Osteoblast (primary cell): ENCODE measurements around the gene COG5. TPM values are rescaled to one million over a fixed set of nuclear protein-coding genes. Genes with fewer than 3 reads are reported as not detected.

Source experiments
- DNase-seq: peaks from one replicate; pipeline ENCODE4 v3.0.0; 2011; ENCODE audit warnings: low spot score, mixed read lengths; ENCODE audit not compliant: insufficient read length; ENCODE audit errors: missing footprints
- H2AFZ ChIP-seq: 2 replicates; pipeline ENCODE4 v1.6.0; 2011; ENCODE audit warnings: mild to moderate bottlenecking, low read length
- H3K27ac ChIP-seq: 2 replicates; pipeline ENCODE4 v1.5.1; 2011; ENCODE audit warnings: mild to moderate bottlenecking, low read depth, low read length, moderate library complexity
- H3K27me3 ChIP-seq: 2 replicates; pipeline ENCODE4 v1.6.0; 2012; ENCODE audit warnings: mild to moderate bottlenecking, control low read depth, inconsistent platforms, low read length, moderate library complexity; ENCODE audit not compliant: insufficient read depth
- H3K36me3 ChIP-seq: 2 replicates; pipeline ENCODE4 v1.5.1; 2011; ENCODE audit warnings: mild to moderate bottlenecking, low read length, control low read depth, moderate library complexity; ENCODE audit not compliant: insufficient read depth
- H3K4me1 ChIP-seq: 2 replicates; pipeline ENCODE4 v1.5.1; 2011; ENCODE audit warnings: mild to moderate bottlenecking, low read length, control low read depth, moderate library complexity; ENCODE audit not compliant: insufficient read depth
- H3K4me2 ChIP-seq: 2 replicates; pipeline ENCODE4 v1.6.0; 2011; ENCODE audit warnings: mild to moderate bottlenecking, low read length; ENCODE audit not compliant: insufficient read depth
- H3K4me3 ChIP-seq: fragments of 200-600 bp; sonication (generic); 3 replicates; pipeline ENCODE4 v1.5.1; 2012; ENCODE audit warnings: mild to moderate bottlenecking, low read length, inconsistent platforms; ENCODE audit not compliant: insufficient read depth
- H3K79me2 ChIP-seq: 2 replicates; pipeline ENCODE4 v1.6.0; 2012; ENCODE audit warnings: mild to moderate bottlenecking, low read length, control low read depth, inconsistent platforms; ENCODE audit not compliant: insufficient read depth
- H3K9me3 ChIP-seq: 2 replicates; pipeline ENCODE4 v1.5.1; 2011; ENCODE audit warnings: low read depth, low read length, control low read depth
- H4K20me1 ChIP-seq: 2 replicates; pipeline ENCODE4 v1.6.0; 2012; ENCODE audit warnings: mild to moderate bottlenecking, low read length, control low read depth; ENCODE audit not compliant: insufficient read depth
- CTCF ChIP-seq: IDR thresholded peaks from 2 replicates; pipeline ENCODE4 v1.5.1; 2011; ENCODE audit warnings: mild to moderate bottlenecking, low read depth, low read length, moderate library complexity; ENCODE audit errors: extremely low read depth
- total RNA-seq: library from RNA; depleted of rRNA; stranded (reverse); fragments of >200 nt; gene quantifications from 2 replicates; pipeline ENCODE4 v1.2.3, GENCODE V29; 2012

Gene COG5
- total RNA-seq, 1 donor = 29.7 TPM

GRCh38 chr7:107506674-107507339 lies 56.9 kb downstream of the COG5 start:
- no peak overlapping the region for H3K4me3 ChIP-seq
- H3K27ac ChIP-seq = no peak overlapping the region
- no peaks in the 10 kb centered on the region for H3K79me2 ChIP-seq
- H3K4me1 ChIP-seq = no peaks in the 10 kb centered on the region
- H3K27me3 ChIP-seq = no peaks in the 10 kb centered on the region
- no peak overlapping the region for H3K4me2 ChIP-seq
- no peaks in the 10 kb centered on the region for H3K36me3 ChIP-seq
- no peak for DNase-seq
- no peak overlapping the region for H2AFZ ChIP-seq
- TF ChIP-seq CTCF = no peak
- peaks cover 4% of the 10 kb centered on the region for H4K20me1 ChIP-seq
- H3K9me3 ChIP-seq = no peaks in the 10 kb centered on the region

GRCh38 chr7:107505997-107506673 lies 57.6 kb downstream of the COG5 start:
- H2AFZ ChIP-seq = no peak overlapping the region
- H3K79me2 ChIP-seq = no peaks in the 10 kb centered on the region
- H3K4me1 ChIP-seq = no peaks in the 10 kb centered on the region
- no peaks in the 10 kb centered on the region for H3K36me3 ChIP-seq
- no peak for DNase-seq
- H3K27ac ChIP-seq = no peak overlapping the region
- peaks cover 4% of the 10 kb centered on the region for H4K20me1 ChIP-seq
- no peaks in the 10 kb centered on the region for H3K27me3 ChIP-seq
- no peaks in the 10 kb centered on the region for H3K9me3 ChIP-seq
- no peak for TF ChIP-seq CTCF
- H3K4me2 ChIP-seq = no peak overlapping the region
- H3K4me3 ChIP-seq = no peak overlapping the region

GRCh38 chr7:107505362-107505761 lies 58.4 kb downstream of the COG5 start:
- H3K4me2 ChIP-seq = no peak overlapping the region
- no peak overlapping the region for H2AFZ ChIP-seq
- no peaks in the 10 kb centered on the region for H3K79me2 ChIP-seq
- no peak overlapping the region for H3K4me3 ChIP-seq
- no peak for DNase-seq
- no peaks in the 10 kb centered on the region for H3K9me3 ChIP-seq
- H3K36me3 ChIP-seq = no peaks in the 10 kb centered on the region
- H4K20me1 ChIP-seq = peaks cover 4% of the 10 kb centered on the region
- no peaks in the 10 kb centered on the region for H3K4me1 ChIP-seq
- no peaks in the 10 kb centered on the region for H3K27me3 ChIP-seq
- TF ChIP-seq CTCF = no peak
- no peak overlapping the region for H3K27ac ChIP-seq

GRCh38 chr7:107503687-107504086 lies 60.0 kb downstream of the COG5 start:
- TF ChIP-seq CTCF = no peak
- Histone ChIP-seq H2AFZ (no peak overlapping the region), H3K4me2 (no peak overlapping the region), H4K20me1 (peaks cover 4% of the 10 kb centered on the region), H3K36me3 (no peaks in the 10 kb centered on the region), H3K27me3 (no peaks in the 10 kb centered on the region), H3K27ac (no peak overlapping the region), H3K4me3 (no peak overlapping the region), H3K79me2 (peaks cover 2% of the 10 kb centered on the region), H3K4me1 (no peaks in the 10 kb centered on the region), H3K9me3 (no peaks in the 10 kb centered on the region)
- DNase-seq = no peak
